ENCODE results near the gene ANXA3.

The ANXA3 gene

DNA sequence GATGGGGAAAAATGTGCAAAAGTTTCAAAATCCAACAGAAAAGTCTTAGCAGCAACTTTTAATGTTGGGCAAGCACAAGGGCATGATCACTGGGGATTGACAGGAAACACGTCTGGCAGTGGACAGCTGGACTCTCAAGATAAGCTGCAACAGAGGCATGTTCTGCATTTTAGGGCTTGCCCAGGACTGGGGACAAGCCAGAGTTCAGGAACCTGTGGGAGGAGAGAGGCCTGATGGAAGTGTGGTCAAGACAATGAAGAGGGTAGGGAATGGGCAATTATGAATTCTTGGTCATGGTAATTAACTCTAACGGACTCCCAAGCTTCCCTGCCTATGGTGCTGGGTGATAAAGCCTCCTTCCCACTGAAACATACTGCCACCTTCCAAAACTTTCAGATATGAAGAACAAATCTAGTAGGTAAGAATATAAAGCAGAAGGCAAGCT is 48.4 kb downstream of the ANXA3 start:
- H3K4me1 ChIP-seq (ENCODE audit: insufficient read depth, low read length): no peaks in the 10 kb centered on the region
- no peak overlapping the region for H3K27ac ChIP-seq (ENCODE audit: low read depth, low read length)
- no peak overlapping the region for H3K4me3 ChIP-seq (ENCODE audit: low read length)
- peaks cover 64% of the 10 kb centered on the region for H3K36me3 ChIP-seq (ENCODE audit: insufficient read depth, low read length)
- WGBS: 85% methylated on average over 2 of the region's 2 CpGs
- no peaks in the 10 kb centered on the region for H3K27me3 ChIP-seq (ENCODE audit: insufficient read depth, low read length)
- no peaks in the 10 kb centered on the region for H3K9me3 ChIP-seq (ENCODE audit: insufficient read depth, low read depth, low read length)
- no peak overlapping the region for H3K9ac ChIP-seq (ENCODE audit: low read depth, low read length)

DNA sequence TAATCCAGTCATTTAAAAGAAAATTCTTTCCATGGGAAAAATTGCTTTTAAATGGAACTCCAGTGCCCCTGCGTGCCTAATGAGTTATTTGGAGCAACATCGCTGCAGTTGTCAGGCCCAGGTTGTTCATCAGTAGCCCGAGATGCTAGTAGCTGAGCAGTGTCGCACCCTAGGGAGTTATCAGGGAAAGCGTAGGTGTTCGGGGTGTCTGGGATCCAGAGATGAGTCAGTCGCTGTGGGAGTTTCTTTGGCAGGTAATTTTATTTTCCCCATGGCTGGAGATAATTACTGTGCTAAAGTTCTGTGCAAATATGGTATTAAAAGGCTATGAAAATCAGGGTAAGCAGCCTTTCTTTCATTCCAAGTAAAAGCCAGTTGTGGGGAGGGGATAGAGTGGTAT is 49.4 kb downstream of the ANXA3 start:
- no peaks in the 10 kb centered on the region for H3K4me1 ChIP-seq (ENCODE audit: insufficient read depth, low read length)
- peaks cover 63% of the 10 kb centered on the region for H3K36me3 ChIP-seq (ENCODE audit: insufficient read depth, low read length)
- no peak overlapping the region for H3K27ac ChIP-seq (ENCODE audit: low read depth, low read length)
- H3K9ac ChIP-seq (ENCODE audit: low read depth, low read length): no peak overlapping the region
- H3K9me3 ChIP-seq (ENCODE audit: insufficient read depth, low read depth, low read length): no peaks in the 10 kb centered on the region
- no peak overlapping the region for H3K4me3 ChIP-seq (ENCODE audit: low read length)
- 94% methylated on average over 7 of the region's 7 CpGs for WGBS
- H3K27me3 ChIP-seq (ENCODE audit: insufficient read depth, low read length): no peaks in the 10 kb centered on the region

DNA sequence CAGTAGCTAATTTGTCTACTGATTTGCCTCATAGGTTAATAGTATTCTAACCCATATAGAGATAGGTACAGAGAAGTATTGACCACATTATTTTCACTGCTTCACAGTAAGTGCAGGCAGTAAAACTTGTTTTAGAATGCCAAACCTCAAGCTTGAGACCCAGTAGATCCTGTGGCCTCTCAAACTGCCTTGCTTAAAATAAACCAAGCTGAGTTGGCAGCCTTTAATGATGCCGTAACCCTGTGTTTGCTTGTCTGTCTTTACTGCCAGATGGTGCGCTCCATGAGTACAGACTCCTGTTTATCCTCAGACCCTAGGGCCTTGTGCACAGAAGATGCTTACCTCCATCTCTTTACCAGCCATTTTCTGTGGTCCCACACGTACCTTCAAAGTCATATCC is 50.8 kb downstream of the ANXA3 start:
- H3K27me3 ChIP-seq (ENCODE audit: insufficient read depth, low read length): no peaks in the 10 kb centered on the region
- H3K4me3 ChIP-seq (ENCODE audit: low read length): no peak overlapping the region
- no peak overlapping the region for H3K27ac ChIP-seq (ENCODE audit: low read depth, low read length)
- WGBS: 93% methylated on average over 3 of the region's 3 CpGs
- no peaks in the 10 kb centered on the region for H3K4me1 ChIP-seq (ENCODE audit: insufficient read depth, low read length)
- no peaks in the 10 kb centered on the region for H3K9me3 ChIP-seq (ENCODE audit: insufficient read depth, low read depth, low read length)
- peaks cover 60% of the 10 kb centered on the region for H3K36me3 ChIP-seq (ENCODE audit: insufficient read depth, low read length)
- H3K9ac ChIP-seq (ENCODE audit: low read depth, low read length): no peak overlapping the region

DNA sequence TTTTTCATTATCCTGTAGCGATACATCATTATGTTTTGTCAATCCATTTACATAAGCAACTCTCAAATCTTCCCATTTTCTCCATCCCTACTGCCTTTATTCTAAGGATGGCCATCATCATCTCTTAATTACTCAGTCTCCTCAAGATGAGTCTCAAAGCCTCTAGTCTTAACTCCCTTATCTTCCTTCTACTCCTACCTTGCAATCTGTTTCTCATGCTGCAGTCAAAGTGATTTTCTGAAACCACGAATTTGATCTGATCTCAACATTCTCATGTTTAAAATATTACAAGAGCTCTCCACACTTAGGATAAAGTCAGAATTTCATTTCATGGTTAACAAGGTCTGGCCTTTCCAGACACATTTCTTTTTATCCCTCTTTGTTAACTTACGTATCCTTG is 51.8 kb downstream of the ANXA3 start:
- Histone ChIP-seq H3K4me1 (ENCODE audit: insufficient read depth, low read length) (no peaks in the 10 kb centered on the region), H3K9ac (ENCODE audit: low read depth, low read length) (no peak overlapping the region), H3K27me3 (ENCODE audit: insufficient read depth, low read length) (no peaks in the 10 kb centered on the region), H3K36me3 (ENCODE audit: insufficient read depth, low read length) (peaks cover 55% of the 10 kb centered on the region), H3K27ac (ENCODE audit: low read depth, low read length) (no peak overlapping the region), H3K4me3 (ENCODE audit: low read length) (no peak overlapping the region), H3K9me3 (ENCODE audit: insufficient read depth, low read depth, low read length) (no peaks in the 10 kb centered on the region)
- 94% methylated on average over 3 of the region's 3 CpGs for WGBS

DNA sequence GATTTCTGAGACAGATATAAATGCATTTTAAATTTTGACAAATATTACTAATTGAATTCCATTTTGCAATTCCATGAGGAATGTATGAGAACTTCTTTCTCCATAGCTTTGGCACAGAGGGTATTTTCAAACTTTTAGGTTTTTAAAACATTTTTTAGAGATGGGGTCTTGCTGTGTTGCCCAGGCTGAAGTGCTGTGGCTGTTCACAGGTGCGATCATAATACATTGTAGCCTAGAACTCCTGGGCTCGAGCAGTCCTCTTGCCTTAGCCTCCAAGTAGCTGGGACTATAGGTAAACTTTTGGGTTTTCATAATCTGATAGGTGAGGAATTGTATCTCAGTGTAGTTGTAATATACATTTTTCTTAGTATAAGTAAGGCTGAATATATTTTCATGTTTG is 53.4 kb downstream of the ANXA3 start:
- Histone ChIP-seq H3K9ac (ENCODE audit: low read depth, low read length) (no peak overlapping the region), H3K36me3 (ENCODE audit: insufficient read depth, low read length) (peaks cover 56% of the 10 kb centered on the region), H3K4me1 (ENCODE audit: insufficient read depth, low read length) (no peaks in the 10 kb centered on the region), H3K27me3 (ENCODE audit: insufficient read depth, low read length) (no peaks in the 10 kb centered on the region), H3K27ac (ENCODE audit: low read depth, low read length) (no peak overlapping the region), H3K4me3 (ENCODE audit: low read length) (no peak overlapping the region), H3K9me3 (ENCODE audit: insufficient read depth, low read depth, low read length) (no peaks in the 10 kb centered on the region)
- WGBS: 90% methylated on average over 2 of the region's 2 CpGs

DNA sequence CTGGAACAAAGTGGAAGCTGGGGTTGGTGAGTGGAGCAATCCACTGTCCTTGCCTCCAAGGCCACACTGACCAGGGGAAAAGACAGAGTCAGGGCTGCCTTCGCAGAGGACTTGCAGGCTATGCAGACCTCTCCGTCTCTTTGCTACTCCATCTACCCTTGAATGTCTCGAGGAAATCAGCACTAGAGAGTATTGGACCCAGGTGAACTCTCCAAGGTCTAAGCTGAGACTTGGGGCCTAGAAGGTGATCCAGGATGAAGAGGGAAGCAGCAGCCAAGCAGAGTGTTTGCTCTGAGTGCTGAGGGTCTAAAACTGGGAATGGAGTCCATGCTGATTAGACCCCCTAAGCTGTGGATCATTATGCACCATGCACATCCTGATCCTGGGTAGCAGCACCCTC is 54.5 kb downstream of the ANXA3 start:
- Histone ChIP-seq H3K9me3 (ENCODE audit: insufficient read depth, low read depth, low read length) (no peaks in the 10 kb centered on the region), H3K4me3 (ENCODE audit: low read length) (no peak overlapping the region), H3K27ac (ENCODE audit: low read depth, low read length) (no peak overlapping the region), H3K9ac (ENCODE audit: low read depth, low read length) (no peak overlapping the region), H3K27me3 (ENCODE audit: insufficient read depth, low read length) (no peaks in the 10 kb centered on the region), H3K36me3 (ENCODE audit: insufficient read depth, low read length) (peaks cover 58% of the 10 kb centered on the region), H3K4me1 (ENCODE audit: insufficient read depth, low read length) (no peaks in the 10 kb centered on the region)
- WGBS: 93% methylated on average over 3 of the region's 3 CpGs

DNA sequence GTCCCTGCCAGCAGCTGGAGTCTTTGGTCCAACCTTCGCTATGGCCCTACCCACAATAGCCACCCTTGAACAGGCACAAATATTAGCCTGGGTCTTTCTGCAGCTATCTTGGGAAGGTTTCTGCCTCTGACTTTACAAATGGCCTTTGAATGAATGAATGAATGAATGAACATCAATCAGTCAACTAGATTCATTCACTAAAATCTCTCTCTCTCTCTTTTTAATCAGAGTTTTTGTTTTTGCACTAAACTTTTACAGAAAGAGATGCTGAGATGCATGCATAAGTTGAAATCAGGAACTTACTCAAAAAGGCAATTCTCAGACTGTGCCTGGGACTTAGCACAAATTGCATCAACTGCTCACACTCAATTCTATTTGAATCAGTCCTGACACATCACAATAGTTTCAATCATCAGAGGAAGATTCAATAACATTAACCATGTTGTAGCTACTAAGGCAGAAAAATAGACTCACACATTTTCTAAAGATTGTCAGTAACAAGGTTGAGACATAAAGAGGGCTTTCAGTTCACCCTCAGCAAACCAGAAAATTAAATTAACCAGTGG is 55.0 kb downstream of the ANXA3 start:
- Histone ChIP-seq H3K27me3 (ENCODE audit: insufficient read depth, low read length) (no peaks in the 10 kb centered on the region), H3K9ac (ENCODE audit: low read depth, low read length) (no peak overlapping the region), H3K9me3 (ENCODE audit: insufficient read depth, low read depth, low read length) (no peaks in the 10 kb centered on the region), H3K4me3 (ENCODE audit: low read length) (no peak overlapping the region), H3K36me3 (ENCODE audit: insufficient read depth, low read length) (peaks cover 57% of the 10 kb centered on the region), H3K4me1 (ENCODE audit: insufficient read depth, low read length) (no peaks in the 10 kb centered on the region), H3K27ac (ENCODE audit: low read depth, low read length) (no peak overlapping the region)
- WGBS: 89% methylated on average over 1 of the region's 1 CpG

DNA sequence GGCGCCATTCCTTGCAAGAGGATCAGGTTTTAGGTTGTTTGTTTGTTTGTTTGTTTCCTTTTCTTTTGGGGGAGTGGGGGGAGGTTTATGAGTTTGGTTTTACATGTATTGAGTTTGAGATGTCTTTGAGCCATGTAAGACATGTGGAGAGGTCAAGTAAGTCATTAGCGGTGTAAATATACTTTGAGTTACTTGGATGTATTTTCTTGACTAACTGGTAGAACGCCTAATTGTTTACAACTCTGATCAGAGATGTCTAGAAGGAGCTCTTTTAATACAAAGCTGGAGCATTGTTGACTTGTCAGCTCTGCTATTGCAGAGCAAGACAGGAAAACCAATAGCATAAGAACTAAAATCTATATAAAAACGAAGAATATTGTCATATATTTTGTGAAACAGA is 57.1 kb downstream of the ANXA3 start:
- Histone ChIP-seq H3K27ac (ENCODE audit: low read depth, low read length) (no peak overlapping the region), H3K36me3 (ENCODE audit: insufficient read depth, low read length) (peaks cover 48% of the 10 kb centered on the region), H3K4me3 (ENCODE audit: low read length) (no peak overlapping the region), H3K9ac (ENCODE audit: low read depth, low read length) (no peak overlapping the region), H3K9me3 (ENCODE audit: insufficient read depth, low read depth, low read length) (no peaks in the 10 kb centered on the region), H3K27me3 (ENCODE audit: insufficient read depth, low read length) (no peaks in the 10 kb centered on the region), H3K4me1 (ENCODE audit: insufficient read depth, low read length) (no peaks in the 10 kb centered on the region)
- WGBS: 94% methylated on average over 3 of the region's 4 CpGs

DNA sequence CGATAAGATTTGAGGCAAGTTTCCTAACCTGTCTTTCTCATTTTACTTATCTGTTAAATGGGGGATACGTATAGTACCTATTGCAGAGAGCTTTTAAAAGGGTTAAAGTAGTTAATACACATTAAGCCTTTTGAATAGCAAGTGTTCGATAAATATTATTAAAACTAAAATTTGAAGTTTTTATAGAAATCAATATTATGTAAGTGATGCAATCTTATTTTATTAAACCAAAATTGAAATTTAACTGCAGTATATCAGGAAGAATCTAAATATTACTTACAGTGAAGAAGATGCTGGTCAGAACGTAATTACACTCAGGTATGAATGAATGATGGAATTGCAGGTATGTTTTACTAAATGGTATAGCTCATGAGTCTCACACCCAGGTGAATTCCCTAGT is 58.0 kb downstream of the ANXA3 start:
- WGBS: 88% methylated on average over 3 of the region's 4 CpGs
- no peak overlapping the region for H3K9ac ChIP-seq (ENCODE audit: low read depth, low read length)

DNA sequence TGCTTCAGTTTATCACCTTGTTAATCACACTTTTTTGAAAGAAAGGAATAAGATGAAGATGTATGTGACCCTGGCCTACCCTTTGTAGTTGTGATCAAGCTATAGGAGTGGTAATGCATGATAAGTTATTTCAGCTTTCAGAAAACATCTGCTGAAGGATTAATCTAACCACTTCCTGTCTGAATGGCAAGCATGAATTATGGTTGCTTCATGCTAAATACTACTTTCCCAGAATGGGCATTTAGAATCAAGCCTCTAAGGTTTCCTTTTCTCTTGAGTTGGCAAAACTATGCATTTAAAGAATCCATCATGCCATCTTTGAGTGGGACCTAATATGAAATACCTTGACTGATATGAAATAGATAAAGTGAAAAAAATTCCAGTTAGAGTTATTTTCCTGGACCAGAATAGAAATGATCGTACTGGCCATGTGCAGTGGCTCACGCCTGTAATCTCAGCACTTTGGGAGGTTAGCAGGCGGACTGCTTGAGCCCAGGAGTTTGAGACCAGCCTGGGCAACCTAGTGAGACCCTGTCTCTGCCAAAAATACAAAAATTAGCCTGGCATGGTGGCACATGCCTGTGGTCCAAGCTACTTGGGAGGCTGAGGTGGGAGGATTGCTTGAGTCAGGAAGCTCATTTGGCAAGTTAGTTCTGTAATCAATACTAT is 59.1 kb downstream of the ANXA3 start:
- 95% methylated on average over 3 of the region's 3 CpGs for WGBS
- Histone ChIP-seq H3K36me3 (ENCODE audit: insufficient read depth, low read length) (peaks cover 32% of the 10 kb centered on the region; the same call in 1 of the 2 replicates), H3K27ac (ENCODE audit: low read depth, low read length) (no peak overlapping the region), H3K9ac (ENCODE audit: low read depth, low read length) (no peak overlapping the region), H3K9me3 (ENCODE audit: insufficient read depth, low read depth, low read length) (no peaks in the 10 kb centered on the region), H3K4me1 (ENCODE audit: insufficient read depth, low read length) (no peaks in the 10 kb centered on the region), H3K27me3 (ENCODE audit: insufficient read depth, low read length) (no peaks in the 10 kb centered on the region), H3K4me3 (ENCODE audit: low read length) (no peak overlapping the region)

More for the DNA sequence above, 58.0 kb downstream of the ANXA3 start:
- Histone ChIP-seq H3K27ac (ENCODE audit: low read depth, low read length) (no peak overlapping the region), H3K4me1 (ENCODE audit: insufficient read depth, low read length) (no peaks in the 10 kb centered on the region), H3K27me3 (ENCODE audit: insufficient read depth, low read length) (no peaks in the 10 kb centered on the region), H3K4me3 (ENCODE audit: low read length) (no peak overlapping the region), H3K36me3 (ENCODE audit: insufficient read depth, low read length) (peaks cover 39% of the 10 kb centered on the region; the same call in 1 of the 2 replicates), H3K9me3 (ENCODE audit: insufficient read depth, low read depth, low read length) (no peaks in the 10 kb centered on the region)

DNA sequence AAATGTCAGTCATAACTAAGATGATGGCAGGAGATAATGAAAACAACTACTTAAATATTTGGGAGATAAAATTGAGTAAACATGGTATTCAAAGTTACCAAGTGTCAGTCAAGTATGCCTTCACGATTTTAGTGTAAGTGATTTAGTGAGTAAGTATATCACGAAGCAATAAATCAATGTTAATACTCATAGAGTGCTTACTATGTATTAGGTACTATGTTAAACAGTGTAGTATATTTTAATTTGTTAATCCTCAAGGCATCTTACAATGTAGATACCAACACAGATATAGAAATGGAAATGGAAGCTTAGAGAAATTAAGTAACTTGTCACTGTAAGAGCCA is 59.6 kb downstream of the ANXA3 start:
- Histone ChIP-seq H3K9me3 (ENCODE audit: insufficient read depth, low read depth, low read length) (no peaks in the 10 kb centered on the region), H3K4me1 (ENCODE audit: insufficient read depth, low read length) (no peaks in the 10 kb centered on the region), H3K27ac (ENCODE audit: low read depth, low read length) (no peak overlapping the region), H3K4me3 (ENCODE audit: low read length) (no peak overlapping the region), H3K9ac (ENCODE audit: low read depth, low read length) (no peak overlapping the region), H3K36me3 (ENCODE audit: insufficient read depth, low read length) (peaks cover 27% of the 10 kb centered on the region; the same call in 1 of the 2 replicates), H3K27me3 (ENCODE audit: insufficient read depth, low read length) (no peaks in the 10 kb centered on the region)
- 89% methylated on average over 1 of the region's 2 CpGs for WGBS
